A673 (cell line): Measurements from ENCODE around the gene FCGR2B. TPM values are rescaled to one million over a fixed set of nuclear protein-coding genes. Genes with fewer than 3 reads are reported as not detected.

ENCODE experiments used
- BruUV-seq: library from RNA; stranded (reverse); fragments of 400-500 nt; replicated peaks from 2 replicates; lab custom pipeline; 2021; lab: Mats Ljungman, UMichigan
- CTCF ChIA-PET: fragments of 300-600 bp; sonication (Branson Sonifier 250); formaldehyde crosslinking; loops from one replicate; lab custom pipeline; 2022; ENCODE audit warnings: antibody characterized with exemption; lab: Charles Lee
- POLR2A ChIA-PET: fragments of 300-600 bp; sonication (Branson Sonifier 250); formaldehyde crosslinking; loops from one replicate; lab custom pipeline; 2022; ENCODE audit warnings: antibody characterized with exemption; ENCODE audit not compliant: low non-redundant PET; lab: Charles Lee
- DNase-seq: peaks from one replicate; pipeline ENCODE4 v3.0.0-alpha.2; 2015; ENCODE audit warnings: low spot score
- H3K27ac ChIP-seq: fragments of 200-600 bp; sonication (generic); 2 replicates; pipeline ENCODE4 v1.5.1; 2016; ENCODE audit warnings: mixed run types, low read depth, mild to moderate bottlenecking, mixed read lengths, antibody characterized with exemption, low read length; ENCODE audit not compliant: poor library complexity, severe bottlenecking
- H3K27me3 ChIP-seq: fragments of 200-600 bp; sonication (generic); replicated peaks from 2 replicates; pipeline ENCODE4 v1.6.1; 2017; ENCODE audit warnings: mixed run types, low read depth, mild to moderate bottlenecking, mixed read lengths, antibody characterized with exemption, low read length; ENCODE audit not compliant: insufficient read depth, poor library complexity
- H3K36me3 ChIP-seq: fragments of 200-600 bp; sonication (generic); 2 replicates; pipeline ENCODE4 v1.6.1; 2016; ENCODE audit warnings: mixed run types, mild to moderate bottlenecking, mixed read lengths, antibody characterized with exemption, low read length; ENCODE audit not compliant: insufficient read depth, poor library complexity, severe bottlenecking
- H3K4me1 ChIP-seq: fragments of 200-600 bp; sonication (generic); 2 replicates; pipeline ENCODE4 v1.6.1; 2017; ENCODE audit warnings: mixed run types, mild to moderate bottlenecking, mixed read lengths, antibody characterized with exemption, low read length; ENCODE audit not compliant: insufficient read depth, poor library complexity, severe bottlenecking
- H3K4me3 ChIP-seq: fragments of 200-600 bp; sonication (generic); 2 replicates; pipeline ENCODE4 v1.5.1; 2016; ENCODE audit warnings: low read depth, mixed run types, mild to moderate bottlenecking, mixed read lengths, low read length; ENCODE audit not compliant: poor library complexity, severe bottlenecking
- H3K9me3 ChIP-seq: fragments of 200-600 bp; sonication (generic); 2 replicates; pipeline ENCODE4 v1.6.1; 2016; ENCODE audit warnings: mixed run types, low read depth, mild to moderate bottlenecking, mixed read lengths, antibody characterized with exemption, low read length; ENCODE audit not compliant: poor library complexity, severe bottlenecking
- EZH2 ChIP-seq: fragments of 200-600 bp; sonication (generic); IDR thresholded peaks from 2 replicates; pipeline ENCODE4 v1.6.1; 2017; ENCODE audit warnings: borderline replicate concordance, low read depth, mild to moderate bottlenecking, mixed read lengths, antibody characterized with exemption, low read length; ENCODE audit not compliant: poor library complexity, severe bottlenecking
- intact Hi-C: fragments of 100-400 bp; cut with micrococcal nuclease; formaldehyde crosslinking; loops from one replicate; pipeline ENCODE4 v1.10.0; 2022; ENCODE audit not compliant: unreplicated experiment
- total RNA-seq: library from RNA; stranded (reverse); gene quantifications from 2 replicates; pipeline ENCODE4 v1.2.3, GENCODE V29; 2021
- TF ChIP-seq, protein P1 (sequence below): fragments of 300-800, 200-600 bp; sonication (generic); conservative IDR thresholded peaks from 2 replicates; pipeline ENCODE4 v1.5.1; 2017; ENCODE audit warnings: low read depth, mild to moderate bottlenecking, antibody characterized with exemption, low read length, moderate library complexity, mixed read lengths

Gene FCGR2B
- total RNA-seq, 1 experiment from 2014 or later, result not detected

DNA sequence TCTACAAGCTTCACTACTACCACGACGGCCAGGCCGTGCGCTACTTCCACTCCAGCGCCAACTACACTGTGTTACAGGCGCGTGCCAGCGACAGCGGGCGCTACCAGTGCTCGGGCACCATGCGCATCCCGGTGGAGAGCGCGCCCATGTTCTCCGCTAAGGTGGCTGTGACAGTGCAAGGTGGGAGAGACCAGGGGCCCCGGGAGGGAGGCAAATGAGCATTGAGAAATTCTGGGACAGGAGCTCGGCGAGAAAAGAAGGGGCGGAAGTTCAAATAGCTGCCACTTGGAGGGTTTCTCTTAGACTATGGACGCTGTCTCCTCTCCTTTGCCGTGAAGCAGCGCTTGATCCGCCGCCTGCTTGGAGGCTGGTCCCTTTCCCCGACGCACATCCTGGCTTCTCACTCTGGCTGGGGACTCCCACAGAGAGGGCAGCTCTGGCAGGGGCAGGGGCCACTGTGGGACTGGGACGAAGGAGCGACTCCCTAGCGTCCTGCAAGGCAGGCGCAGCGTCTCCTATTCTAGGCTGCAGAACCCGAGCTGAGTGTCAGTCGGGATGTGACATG, 63.0 kb downstream of the FCGR2B start:
- ChIA-PET POLR2A (no interaction called here), CTCF (interaction anchor here (0.7 to 1.2 kb wide), 2 partner anchors 13 to 15 kb away, joined by 4 to 5 read pairs; no protein-coding TSS in a partner anchor)
- Histone ChIP-seq H3K27me3 (no peaks in the 10 kb centered on the region), H3K4me3 (peak overlapping the region; percentile 88), H3K9me3 (no peaks in the 10 kb centered on the region), H3K4me1 (no peaks in the 10 kb centered on the region), H3K36me3 (no peaks in the 10 kb centered on the region), H3K27ac (peak overlapping the region; percentile 60)
- TF ChIP-seq, protein P1, sequence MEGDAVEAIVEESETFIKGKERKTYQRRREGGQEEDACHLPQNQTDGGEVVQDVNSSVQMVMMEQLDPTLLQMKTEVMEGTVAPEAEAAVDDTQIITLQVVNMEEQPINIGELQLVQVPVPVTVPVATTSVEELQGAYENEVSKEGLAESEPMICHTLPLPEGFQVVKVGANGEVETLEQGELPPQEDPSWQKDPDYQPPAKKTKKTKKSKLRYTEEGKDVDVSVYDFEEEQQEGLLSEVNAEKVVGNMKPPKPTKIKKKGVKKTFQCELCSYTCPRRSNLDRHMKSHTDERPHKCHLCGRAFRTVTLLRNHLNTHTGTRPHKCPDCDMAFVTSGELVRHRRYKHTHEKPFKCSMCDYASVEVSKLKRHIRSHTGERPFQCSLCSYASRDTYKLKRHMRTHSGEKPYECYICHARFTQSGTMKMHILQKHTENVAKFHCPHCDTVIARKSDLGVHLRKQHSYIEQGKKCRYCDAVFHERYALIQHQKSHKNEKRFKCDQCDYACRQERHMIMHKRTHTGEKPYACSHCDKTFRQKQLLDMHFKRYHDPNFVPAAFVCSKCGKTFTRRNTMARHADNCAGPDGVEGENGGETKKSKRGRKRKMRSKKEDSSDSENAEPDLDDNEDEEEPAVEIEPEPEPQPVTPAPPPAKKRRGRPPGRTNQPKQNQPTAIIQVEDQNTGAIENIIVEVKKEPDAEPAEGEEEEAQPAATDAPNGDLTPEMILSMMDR, result peak; percentile 33; the same call in 1 of the 2 replicates
- no peak for TF ChIP-seq EZH2
- peak; percentile 54 for DNase-seq
- no TSS peak for BruUV-seq
- intact Hi-C loops, result loop anchor here (2.0 kb wide), 1 partner anchor 25 kb away; no protein-coding TSS in a partner anchor

DNA sequence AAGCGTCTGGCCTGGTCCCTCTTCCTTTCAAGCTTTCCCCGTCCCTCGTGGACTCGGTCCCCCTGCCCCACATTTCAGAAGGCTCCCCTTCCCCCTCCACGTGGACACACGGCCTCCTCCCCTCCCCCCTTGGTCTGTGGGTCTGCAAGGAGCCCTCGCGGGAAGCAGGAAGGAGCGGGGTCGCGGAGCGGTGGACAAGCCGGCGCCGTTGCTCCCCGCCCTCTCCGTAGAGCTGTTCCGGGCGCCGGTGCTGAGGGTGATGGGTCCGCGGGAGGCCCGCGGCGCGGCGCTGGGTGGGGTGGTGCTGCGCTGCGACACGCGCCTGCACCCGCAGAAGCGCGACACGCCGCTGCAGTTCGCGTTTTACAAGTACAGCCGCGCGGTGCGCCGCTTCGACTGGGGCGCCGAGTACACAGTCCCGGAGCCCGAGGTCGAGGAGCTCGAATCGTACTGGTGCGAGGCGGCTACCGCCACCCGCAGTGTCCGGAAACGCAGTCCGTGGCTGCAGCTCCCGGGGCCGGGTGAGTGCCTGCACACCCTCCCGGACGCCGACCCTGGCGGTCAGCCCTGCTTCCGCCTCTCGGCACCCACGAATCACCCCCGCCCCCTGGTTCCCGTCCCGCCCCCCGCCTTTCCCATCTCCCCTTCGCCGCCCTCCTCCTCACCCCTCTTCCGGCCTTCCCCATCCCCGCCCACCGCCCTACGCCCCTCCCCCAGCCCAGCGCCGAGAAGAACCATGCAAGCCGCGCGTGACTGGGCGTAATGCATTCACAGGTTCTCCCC, 63.7 kb downstream of the FCGR2B start:
- intact Hi-C loops, result loop anchor here (2.0 kb wide), 1 partner anchor 24 kb away; no protein-coding TSS in a partner anchor

GRCh38 chr1:161727256-161727924, 64.4 kb downstream of the FCGR2B start:
- intact Hi-C loops, result loop anchor here (2.0 kb wide), 1 partner anchor 23 kb away; no protein-coding TSS in a partner anchor
- Histone ChIP-seq H3K27ac (peak overlapping the region; percentile 78), H3K4me3 (peak overlapping the region; percentile 88), H3K36me3 (no peaks in the 10 kb centered on the region), H3K9me3 (no peaks in the 10 kb centered on the region), H3K27me3 (no peaks in the 10 kb centered on the region), H3K4me1 (no peaks in the 10 kb centered on the region)
- ChIA-PET CTCF (interaction anchor here (1.2 kb wide), 1 partner anchor 14 kb away, joined by 5 read pairs; no protein-coding TSS in a partner anchor), POLR2A (no interaction called here)
- TSS peak; percentile 86 for BruUV-seq
- no peak for DNase-seq
- TF ChIP-seq, protein P1, result no peak
- TF ChIP-seq EZH2, result no peak

More for the DNA sequence above, 63.7 kb downstream of the FCGR2B start:
- peak overlapping the region; percentile 88 for H3K4me3 ChIP-seq
- no peaks in the 10 kb centered on the region for H3K9me3 ChIP-seq
- H3K4me1 ChIP-seq, result no peaks in the 10 kb centered on the region
- peak overlapping the region; percentile 78 for H3K27ac ChIP-seq
- CTCF ChIA-PET, result interaction anchor here (0.6 to 1.2 kb wide), 3 partner anchors 12 to 44 kb away, joined by 4 to 7 read pairs (median 5); no protein-coding TSS in a partner anchor
- no peak for TF ChIP-seq EZH2
- TF ChIP-seq, protein P1, result no peak
- POLR2A ChIA-PET, result no interaction called here
- BruUV-seq, result no TSS peak
- no peaks in the 10 kb centered on the region for H3K27me3 ChIP-seq
- peak; percentile 91 for DNase-seq
- no peaks in the 10 kb centered on the region for H3K36me3 ChIP-seq
